NCI-H524 treated with DMSO at 0.1 percent for 48 hours (cell line): ENCODE measurements around the gene TMEM132A.
"Not testable (repeated sequence)": the region's sequence is repeated elsewhere in the genome, so short reads cannot be mapped to it uniquely, and the experiment has no call there.

Experiments
- DNase-seq: peaks from one replicate; lab custom pipeline; 2025; lab: John Stamatoyannopoulos, UW

TMEM132A gene

GRCh38 chr11:60905047-60905446 is 19.2 kb upstream of the TMEM132A start:
- no peak for DNase-seq

- DNase-seq = no peak
Measured at GRCh38 chr11:60905551-60906113, 18.6 kb upstream of the TMEM132A start.

GRCh38 chr11:60906132-60906972 is 17.9 kb upstream of the TMEM132A start, which contains the start of gene PRPF19:
Gene PRPF19, minus strand, starts transcription at chr11:60906585. Its CDS starts 203 bp downstream, at chr11:60906382.
- peak; percentile 84 for DNase-seq

- no peak for DNase-seq
Measured at GRCh38 chr11:60908803-60909202, 15.5 kb upstream of the TMEM132A start.

- not testable (repeated sequence) for DNase-seq
Measured at GRCh38 chr11:60909680-60910280, 14.5 kb upstream of the TMEM132A start.

- no peak for DNase-seq
Measured at GRCh38 chr11:60910281-60910687, 14.0 kb upstream of the TMEM132A start.

GRCh38 chr11:60910711-60911380 is 13.4 kb upstream of the TMEM132A start:
- no peak for DNase-seq

- DNase-seq = no peak
Measured at GRCh38 chr11:60912223-60912850, 11.9 kb upstream of the TMEM132A start.

GRCh38 chr11:60912851-60913528 is 11.3 kb upstream of the TMEM132A start:
- no peak for DNase-seq

GRCh38 chr11:60913793-60914632 is 10.2 kb upstream of the TMEM132A start, which contains the start of gene TMEM109:
Gene TMEM109, plus strand, starts transcription at chr11:60914158. Its CDS starts 5,536 bp downstream, at chr11:60919694.
- DNase-seq = peak; percentile 78

- no peak for DNase-seq
Measured at GRCh38 chr11:60914633-60915247, 9.5 kb upstream of the TMEM132A start.

- no peak for DNase-seq
Measured at GRCh38 chr11:60915248-60915914, 8.9 kb upstream of the TMEM132A start.

- DNase-seq = no peak
Measured at GRCh38 chr11:60916669-60917206, 7.5 kb upstream of the TMEM132A start.

- DNase-seq = no peak
Measured at GRCh38 chr11:60917267-60917666, 7.0 kb upstream of the TMEM132A start.

GRCh38 chr11:60918251-60918938 is 5.9 kb upstream of the TMEM132A start:
- no peak for DNase-seq

- DNase-seq = peak; percentile 29
Measured at GRCh38 chr11:60918939-60919265, 5.4 kb upstream of the TMEM132A start.

- no peak for DNase-seq
Measured at GRCh38 chr11:60919320-60919719, 4.9 kb upstream of the TMEM132A start.

GRCh38 chr11:60919956-60920355 is 4.3 kb upstream of the TMEM132A start:
- DNase-seq = no peak

- DNase-seq = no peak
Measured at GRCh38 chr11:60921259-60921658, 3.0 kb upstream of the TMEM132A start.
